Right hindlimb (tissue), 1 donor: ENCODE measurements around the gene ERP29.
"Not testable (repeated sequence)": the region's sequence is repeated elsewhere in the genome, so short reads cannot be mapped to it uniquely, and the experiment has no call there.

Experiments used
- DNase-seq: peaks from one replicate; pipeline ENCODE4 v3.0.0-alpha.2; 2018

ERP29 gene

DNA sequence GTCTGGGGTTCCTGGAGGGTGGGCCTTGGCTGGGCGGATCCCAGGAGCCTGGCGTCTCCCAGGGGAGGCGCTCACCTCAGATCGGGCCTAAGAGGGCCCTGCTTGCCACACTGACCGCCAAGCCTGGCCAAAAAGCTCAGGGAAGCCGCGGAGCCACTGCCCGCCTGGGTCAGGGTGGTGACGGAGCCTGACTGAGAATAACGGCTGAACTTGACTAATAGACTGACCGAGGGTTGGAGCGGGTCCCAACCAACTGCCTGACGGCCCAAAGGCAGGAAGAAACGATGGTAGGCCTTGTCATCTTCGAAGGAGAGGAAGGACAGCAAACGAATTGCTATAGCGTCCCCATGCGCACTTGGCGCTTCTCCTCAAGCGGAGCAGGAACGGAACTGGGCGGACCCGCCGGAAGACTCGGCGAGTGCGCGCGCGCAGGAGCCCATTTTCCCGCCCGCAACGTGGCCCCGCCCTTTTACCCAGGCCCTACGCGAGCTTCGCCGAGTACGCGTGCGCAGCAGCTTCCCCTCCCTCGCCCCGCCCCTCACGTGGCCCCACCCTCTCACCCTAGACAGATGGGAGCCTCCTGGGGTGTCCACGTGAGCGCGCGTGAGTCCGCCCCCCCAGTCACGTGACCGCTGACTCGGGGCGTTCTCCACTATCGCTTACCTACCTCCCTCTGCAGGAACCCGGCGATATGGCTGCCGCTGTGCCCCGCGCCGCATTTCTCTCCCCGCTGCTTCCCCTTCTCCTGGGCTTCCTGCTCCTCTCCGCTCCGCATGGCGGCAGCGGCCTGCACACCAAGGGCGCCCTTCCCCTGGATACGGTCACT, at the start of gene ERP29, which contains the start of gene TMEM116:
TSS of gene ERP29 (plus strand) at position 652 of the 826 bp plus-strand sequence. CDS start at position 692, 40 bp downstream.
TSS of gene TMEM116 (minus strand) at position 391 of the 826 bp plus-strand sequence. CDS start 7,895 bp downstream, outside the sequence.
- peak; percentile 100 for DNase-seq

DNA sequence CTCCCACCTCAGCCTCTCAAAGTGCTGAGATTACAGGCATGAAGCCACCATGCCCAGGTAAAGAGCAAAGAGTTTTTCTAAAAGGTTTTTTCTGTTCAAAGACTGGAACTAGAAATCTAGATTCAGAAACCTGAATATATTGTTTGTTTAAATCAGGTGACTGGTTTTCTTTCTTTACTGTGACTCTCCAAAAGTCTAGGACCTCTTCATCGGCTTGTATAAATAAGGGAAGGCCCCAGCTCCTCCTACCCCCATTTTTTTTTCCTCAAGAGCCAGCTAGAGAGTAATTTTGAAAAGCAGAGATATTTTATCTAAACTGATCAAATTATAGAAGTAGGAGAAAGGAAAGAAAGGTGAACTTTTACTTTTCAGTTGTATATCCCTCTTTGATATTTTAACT, 48.3 kb upstream of the ERP29 start:
- no peak for DNase-seq

DNA sequence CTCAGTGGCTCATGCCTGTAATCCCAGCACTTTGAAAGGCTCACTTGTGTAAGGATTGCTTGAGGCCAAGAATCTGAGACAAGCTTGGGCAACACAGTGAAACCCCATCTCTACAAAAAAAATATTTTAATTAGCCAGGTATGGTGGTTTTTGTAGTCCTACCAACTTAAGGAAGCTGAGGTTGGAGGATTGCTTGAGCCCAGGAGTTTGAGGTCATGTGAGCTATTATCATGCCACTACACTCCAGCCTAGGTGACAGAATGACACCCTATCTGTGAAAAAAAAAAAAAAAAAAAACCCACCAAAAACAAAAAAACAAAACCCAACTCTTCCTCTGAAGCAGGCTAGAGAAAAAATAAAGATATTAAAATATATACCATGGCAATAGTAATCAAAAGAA, 41.4 kb upstream of the ERP29 start:
- no peak for DNase-seq

DNA sequence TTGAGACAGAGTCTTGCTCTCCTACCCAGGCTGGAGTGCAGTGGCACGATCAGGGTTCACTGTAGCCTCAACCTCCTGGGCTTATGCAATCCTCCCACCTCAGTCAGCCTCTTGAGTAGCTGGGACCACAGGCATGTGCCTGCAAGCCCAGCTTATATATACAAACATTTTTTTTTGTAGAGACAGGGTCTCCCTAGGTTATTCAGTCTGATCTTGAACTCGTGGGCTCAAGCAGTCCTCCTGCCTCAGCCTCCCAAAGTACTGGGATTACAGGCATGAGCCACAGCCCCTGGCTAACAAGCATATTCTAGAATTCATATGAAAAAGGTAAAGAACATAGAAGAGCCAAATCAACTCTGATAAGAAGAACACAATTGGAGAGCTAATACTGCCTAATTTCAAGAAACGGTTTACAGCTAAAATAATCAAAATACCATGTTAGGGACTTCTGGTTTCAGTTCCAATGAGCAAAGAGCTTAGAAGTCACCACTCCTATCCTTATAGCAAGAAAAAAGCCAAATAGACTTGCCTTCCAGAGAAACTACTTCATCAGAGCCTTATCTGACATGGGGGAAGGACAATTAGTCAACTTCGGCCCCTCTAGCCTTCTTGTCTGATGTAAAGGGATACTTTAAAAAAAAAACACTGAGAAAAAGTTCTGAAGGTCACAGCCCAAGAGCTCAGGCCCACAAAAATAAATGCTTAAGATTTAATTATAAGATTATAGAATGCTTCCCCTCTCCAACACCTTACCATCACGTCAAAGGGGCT, 37.9 kb upstream of the ERP29 start:
- no peak for DNase-seq

DNA sequence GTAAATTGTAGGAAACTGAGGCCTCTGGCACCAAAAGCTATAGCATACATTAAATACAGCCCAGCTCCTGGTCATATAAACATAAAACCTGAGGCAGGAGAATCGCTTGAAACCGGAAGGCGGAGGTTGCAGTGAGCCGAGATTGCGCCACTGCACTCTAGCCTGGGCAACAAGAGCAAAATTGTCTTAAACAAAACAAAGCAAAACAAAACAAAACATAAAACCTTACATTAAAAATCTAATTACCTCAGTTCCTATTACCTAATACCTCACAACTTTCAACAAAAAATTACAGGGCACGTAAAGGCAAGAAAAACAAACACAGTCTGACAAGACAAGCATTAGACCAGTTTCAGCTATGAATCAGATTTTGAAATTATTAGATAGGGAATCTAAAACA, 36.9 kb upstream of the ERP29 start:
- no peak for DNase-seq

DNA sequence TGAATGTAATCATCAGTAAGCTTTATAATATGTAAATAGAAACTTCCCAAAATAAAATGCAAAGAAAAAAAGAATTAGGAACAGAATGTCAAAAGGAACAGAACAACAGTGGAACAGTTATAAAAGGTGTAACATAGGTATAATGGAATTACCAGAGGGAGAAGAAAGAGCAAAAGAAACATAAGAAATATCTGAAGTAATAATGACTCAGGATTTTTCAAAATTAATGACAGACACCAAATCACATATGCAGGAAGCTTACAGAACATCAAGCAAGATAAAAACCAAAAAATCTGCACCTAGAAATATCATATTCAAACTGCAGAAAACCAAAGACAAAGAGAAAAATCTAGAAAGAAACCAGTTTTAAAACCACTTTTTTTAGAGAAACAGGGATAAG, 36.4 kb upstream of the ERP29 start:
- DNase-seq: no peak

DNA sequence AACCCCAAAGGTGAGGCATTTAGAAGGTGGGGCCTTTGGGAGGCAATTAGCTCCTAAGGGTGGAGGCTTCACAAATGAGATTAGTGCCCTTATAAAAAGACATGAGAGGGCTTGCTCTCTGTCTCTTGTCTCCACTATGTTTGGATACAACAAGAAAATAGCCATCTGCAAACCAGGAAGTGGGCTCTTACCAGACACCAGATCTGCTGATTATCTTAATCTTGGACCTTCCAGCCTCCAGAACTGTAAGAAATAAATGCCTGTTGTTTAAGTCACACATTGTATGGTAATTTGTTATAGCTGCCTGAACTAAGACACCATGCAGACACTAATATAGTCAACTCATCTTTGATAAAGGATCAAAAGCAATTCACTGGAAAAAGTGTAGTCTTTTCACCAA, 34.7 kb upstream of the ERP29 start:
- DNase-seq: no peak

DNA sequence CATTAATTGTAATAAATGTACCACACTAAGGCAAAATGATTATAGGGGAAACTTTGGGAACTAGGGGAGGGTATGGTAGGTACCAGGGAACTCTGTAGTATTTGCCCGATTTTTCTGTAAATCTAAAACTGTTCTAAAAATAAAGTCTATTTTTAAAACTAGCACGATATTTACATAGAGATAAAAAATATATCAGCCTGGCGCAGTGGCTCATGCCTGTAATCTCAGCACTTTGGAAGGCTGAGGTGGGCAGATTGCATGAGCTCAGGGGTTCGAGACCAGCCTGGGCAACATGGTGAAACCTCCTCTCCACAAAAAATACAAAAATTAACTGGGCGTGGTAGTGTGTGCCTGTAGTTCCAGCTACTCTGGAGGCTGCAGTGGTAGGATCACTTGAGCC, 32.6 kb upstream of the ERP29 start:
- DNase-seq: no peak

DNA sequence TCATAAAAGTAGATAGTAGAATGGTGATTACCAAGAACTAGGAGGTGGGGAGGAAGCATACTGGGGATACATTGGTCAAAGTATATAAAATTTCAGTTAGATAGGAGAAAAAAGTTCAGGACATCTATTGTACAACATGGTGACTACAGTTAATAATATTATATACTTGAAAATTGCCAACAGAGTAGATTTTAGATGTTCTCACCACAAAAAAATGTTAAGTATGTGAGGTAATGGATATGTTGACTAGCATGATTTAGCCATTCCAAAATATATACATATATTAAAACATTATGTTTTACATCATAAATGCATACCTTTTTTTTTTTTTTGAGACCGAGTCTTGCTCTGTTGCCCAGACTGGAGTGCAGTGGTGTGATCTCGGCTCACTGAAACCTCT, 31.2 kb upstream of the ERP29 start:
- DNase-seq: no peak

DNA sequence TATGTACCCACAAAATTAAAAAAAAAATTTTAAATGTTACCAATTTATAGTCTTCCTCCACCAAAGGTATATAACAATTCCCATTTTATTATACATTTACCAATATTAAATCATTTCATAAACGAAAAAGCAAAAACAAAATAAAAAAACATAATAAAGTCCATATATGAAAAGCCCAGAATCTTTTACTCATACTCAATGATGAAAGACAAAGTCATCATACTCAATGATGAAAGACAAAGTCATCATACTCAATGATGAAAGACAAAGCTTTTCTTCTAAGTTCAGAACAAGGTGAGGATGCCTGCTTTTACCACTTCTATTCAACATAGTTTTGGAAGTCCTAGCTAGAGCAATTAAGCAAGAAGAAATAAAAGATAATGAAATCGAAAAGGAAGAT, 28.4 kb upstream of the ERP29 start:
- no peak for DNase-seq

DNA sequence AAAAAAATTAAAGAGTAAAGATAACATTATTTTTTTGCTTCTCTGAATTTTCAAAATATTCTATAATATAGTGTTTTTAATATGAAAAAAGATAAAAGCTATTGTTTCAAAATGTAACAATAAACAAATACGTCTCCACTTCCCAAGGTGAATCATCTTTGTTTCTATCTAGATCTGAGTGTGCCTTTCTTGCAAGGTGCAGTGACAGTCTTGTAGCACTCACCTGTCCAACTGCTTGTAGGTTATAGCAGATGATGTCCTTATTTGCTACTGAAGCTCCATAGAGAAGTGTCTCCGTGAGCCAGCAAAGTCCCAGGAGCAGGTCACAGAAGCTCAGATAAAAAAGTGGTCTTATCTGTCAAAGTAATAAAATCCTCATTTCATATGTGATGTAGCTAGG, 21.7 kb upstream of the ERP29 start:
- no peak for DNase-seq

DNA sequence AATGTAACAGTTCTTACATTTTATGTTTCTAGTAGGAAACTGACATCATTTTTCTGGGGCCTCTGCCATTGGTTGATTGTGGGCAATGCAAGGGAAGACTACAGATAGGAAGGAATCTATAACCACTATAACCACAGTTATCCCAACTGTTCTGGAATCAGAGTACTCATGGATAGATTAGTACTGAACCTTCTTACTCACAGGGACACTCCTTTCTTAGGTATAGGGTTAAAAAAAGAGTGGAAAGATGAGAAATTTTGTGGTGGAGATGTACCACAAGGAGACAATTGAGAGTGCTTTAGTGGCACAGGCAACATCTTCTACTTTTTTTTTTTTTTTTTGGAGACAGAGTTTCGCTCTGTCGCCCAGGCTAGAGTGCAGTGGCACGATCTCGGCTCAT, 21.3 kb upstream of the ERP29 start:
- DNase-seq: no peak

DNA sequence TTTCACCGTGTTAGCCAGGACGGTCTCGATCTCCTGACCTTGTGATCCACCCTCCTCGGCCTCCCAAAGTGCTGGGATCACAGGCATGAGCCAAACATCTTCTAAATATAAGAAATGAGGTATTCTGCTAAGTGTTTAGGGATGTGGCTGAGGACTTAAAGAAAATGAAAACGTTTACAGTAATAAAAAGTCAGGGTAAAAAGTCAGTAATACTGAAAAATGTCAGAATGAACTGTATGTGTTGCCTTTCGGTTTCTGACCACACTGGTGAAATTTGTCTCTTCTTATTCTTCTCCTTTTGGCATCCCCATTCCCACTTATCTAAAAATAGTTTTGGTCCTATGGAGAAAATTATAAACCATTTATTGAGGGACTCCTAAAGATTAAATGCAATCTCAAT, 20.8 kb upstream of the ERP29 start:
- DNase-seq: no peak

DNA sequence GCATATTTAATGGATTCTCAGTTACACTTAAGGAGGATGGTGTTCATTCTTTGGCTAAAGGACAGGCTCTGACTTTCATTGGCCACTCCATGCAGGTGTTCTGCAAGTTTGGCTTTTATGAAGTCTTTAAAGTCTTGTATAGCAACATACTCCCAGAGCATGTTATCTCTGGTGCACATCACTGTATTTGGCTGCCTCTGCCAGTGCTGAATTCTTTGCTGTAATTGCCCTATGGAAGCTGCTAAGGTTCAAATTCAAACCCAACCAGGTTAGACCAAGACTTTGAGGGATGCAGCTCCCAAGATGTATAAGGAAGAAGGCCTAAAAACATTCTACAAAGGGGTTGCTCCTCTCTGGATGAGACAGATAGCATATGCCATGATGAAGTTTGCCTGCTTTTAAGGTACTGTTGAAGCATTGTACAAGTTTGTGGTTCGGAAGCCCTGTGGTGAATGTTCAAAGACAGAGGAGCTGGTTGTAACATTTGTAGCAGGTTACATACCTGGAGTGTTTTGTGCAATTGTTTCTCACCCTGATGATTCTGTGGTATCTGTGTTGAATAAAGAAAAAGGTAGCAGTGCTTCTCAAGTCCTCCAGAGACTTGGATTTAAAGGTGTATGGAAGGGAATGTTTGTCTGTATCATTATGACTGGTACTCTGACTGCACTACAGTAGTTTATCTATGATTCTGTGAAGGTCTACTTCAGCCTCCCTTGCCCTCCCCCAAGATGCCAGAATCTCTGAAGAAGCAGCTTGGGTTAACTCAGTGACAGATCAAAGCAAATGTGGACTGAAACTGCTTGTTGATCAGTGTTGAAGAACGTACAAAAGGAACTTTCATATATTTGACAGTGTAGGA, 19.7 kb upstream of the ERP29 start:
- no peak for DNase-seq

DNA sequence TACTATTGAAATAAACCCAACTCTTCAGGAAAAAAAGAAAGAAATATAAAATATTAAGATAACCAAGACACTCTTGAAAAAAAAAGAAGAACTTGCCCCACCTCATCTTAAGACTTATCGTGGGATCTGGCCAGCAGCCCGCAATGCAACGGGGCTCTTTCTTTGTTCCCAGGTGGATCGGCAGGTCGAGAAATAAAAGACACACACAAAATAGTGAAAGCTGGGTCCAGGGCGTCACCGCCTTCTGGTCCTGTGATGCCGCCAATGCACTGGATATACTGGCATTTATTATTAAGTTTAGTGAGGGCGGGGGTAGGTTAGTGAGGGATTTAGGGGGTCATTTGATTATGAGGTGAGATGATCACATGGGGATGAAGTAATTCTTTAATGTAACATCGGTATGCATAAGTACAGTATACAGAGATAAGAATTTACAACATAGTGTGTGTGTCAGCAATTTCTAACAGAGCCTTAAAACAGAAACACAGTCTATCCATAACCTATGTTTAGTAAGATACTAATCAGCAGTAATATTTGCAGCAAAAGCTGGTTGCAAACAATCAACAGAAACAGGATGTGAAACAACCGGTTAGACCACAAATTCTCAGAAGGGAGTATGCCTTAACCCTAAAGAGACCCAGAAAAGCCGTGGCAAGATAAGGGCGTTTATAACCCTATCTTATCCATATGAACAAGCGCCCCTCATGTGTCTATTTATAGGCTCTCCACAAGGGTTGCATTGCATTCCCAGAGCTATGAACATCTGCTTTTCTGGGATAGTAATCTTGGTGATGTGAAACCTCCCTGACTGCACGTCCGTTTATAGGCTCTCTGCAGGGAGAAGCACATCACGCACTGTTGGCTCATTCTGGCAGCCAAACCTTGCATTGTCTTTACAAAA, 18.8 kb upstream of the ERP29 start:
- DNase-seq: not testable (repeated sequence)

DNA sequence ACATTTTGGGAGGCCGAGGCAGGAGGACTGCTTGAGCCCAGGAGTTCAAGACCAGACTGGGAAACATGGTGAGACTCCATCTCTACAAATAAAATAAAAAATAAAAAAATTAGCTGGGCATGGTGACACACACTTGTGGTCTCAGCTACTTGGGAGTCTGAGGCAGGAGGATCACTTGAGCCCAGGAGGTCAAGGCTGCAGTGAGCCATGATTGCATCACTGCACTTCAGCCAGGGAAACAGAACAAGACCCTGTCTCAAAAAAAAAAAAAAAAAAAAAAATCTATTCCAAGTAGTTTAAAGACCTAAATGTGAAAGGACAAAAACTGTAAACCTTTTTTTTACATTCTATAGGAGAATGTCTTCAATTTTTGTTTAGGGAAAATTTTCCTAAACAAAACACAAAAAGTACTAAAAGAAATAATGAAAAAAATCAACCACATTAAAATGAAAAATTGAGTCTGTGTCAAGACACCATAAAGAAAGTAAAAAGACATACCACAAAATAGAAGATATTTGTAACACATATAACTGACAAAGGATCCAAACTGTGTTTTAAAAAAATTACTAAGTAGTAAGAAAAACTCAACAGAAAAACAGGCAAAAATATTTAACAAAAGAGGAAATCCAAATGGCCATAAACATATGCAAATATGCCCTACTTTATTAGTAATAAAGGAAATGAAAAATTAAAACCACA, 17.3 kb upstream of the ERP29 start:
- DNase-seq: no peak

DNA sequence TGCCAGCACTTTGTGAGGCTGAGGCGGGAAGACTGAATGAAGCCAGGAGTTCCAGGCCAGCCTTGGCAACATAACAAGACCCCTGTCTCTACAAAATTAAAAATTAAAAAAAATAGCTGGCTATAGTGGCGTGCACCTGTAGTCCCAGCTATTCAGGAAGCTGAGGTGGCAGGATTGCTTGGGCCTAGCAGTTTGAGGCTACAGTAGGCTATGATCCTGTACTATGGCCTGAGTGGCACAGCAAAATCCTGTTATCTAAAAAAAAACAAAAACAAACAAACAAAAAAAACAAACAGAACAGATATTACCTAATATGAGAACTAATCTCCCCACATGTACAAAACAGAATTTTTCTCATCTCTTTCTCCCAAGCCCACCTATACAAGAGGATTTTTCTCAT, 15.9 kb upstream of the ERP29 start:
- no peak for DNase-seq

DNA sequence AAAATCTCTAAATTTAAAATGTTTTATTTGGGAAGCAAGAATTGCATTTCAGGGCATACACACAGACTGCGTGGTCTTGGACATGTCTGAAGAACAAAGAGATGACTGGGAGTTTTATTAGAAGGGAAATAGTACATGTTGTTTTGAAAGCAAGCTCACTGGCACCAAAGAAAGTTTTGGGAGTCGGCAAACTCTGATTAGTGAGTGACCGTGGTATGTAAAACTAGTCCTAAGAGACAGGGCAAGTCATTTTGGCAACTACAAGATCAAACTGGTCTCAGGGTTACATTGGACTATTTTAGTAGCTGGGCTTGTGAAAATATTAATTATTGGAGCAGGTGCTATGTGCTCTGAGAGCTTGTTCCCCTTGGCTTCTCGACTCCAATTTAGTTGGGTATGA, 15.2 kb upstream of the ERP29 start:
- no peak for DNase-seq

DNA sequence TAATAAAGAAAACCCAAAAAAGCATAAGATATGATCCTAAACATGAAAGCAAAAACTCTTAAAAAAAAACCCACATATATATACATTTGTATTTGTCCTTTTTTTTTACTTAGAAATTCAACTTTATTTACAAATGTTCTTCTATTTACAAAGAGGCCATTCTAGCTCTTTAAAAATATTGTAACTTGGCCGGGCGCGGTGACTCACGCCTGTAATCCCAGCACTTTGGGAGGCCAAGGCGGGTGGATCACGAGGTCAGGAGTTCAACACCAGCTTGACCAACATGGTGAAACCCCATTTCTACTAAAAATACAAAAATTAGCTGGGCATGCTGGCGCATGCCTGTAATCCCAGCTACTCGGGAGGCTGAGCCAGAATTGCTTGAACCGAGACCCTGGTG, 14.1 kb upstream of the ERP29 start:
- DNase-seq: not testable (repeated sequence)

DNA sequence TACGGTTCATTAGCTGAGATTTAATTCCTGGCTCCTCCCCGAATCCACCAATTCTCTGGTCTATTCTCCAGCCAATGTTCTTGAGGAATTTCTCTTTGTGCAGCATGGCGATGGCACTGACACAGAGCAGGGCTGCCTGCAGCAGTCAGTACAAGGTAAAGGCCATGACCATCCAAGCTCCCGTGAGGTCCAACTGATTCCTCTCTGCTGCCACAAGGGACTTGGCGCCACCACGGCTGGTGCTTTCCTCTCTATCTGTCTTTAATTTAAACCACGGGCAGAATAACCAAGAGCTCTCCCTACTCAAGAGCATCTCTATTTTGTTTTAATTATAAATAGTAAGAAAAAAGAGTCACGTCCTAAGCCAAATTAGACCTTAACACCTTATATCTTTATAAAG, 12.4 kb upstream of the ERP29 start:
- DNase-seq: no peak

DNA sequence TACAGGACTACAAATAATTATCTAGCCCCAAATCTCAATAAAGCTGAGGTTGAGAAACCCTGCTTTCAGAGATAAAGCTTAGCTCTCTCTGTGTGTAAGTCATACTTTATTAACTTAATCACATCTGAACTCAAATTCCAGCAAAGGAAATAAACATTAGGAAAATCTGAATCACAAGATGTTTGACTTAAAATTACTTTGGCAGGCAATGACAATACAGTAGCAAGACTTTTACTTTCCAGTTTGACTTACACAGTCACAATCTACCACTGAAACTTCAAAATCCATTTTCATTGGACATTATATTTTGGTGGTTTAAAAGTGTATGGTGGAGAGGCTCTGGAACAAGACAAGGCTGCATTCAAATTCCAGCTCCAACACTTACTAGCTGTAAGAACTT, 11.7 kb upstream of the ERP29 start:
- no peak for DNase-seq

DNA sequence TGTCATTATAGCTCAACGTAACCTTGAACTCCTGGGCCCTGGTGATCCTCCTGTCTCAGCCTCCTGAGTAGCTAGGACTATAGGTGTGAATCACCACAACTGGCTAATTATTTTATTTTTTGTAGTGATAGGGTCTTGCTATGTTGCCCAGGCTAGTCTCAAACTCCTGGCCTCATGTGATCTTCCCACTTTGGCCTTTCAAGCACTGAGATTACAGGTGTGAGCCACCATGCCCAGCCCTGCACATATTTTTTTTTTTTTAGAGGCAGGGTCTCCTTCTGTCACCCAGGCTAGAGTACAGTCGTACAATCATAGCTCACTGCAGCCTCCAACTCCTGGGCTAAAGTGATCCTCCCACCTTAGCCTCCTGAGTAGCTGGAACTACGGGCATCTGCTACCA, 9.2 kb upstream of the ERP29 start:
- DNase-seq: no peak
